ENCODE measurements around the gene SDK2.

The SDK2 gene

DNA sequence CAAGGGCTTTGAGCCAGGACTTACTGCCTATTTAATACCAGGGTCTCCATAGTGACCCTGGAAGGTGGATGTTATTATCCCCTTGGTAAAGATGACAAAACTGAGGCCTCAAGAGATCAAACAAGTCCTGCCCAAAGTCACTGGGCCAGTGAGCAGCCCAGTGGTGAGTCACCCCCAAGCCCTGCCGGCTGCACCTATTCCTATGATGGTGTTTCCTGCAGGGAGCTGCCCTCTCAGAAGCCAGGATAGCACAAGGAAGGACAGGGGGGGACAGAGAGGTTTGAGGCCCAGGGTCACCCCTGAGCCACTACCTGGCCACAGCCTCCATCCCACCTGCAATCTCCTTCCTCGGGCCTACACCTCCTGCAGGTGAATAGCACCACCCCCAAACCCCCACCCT is 90.9 kb downstream of the SDK2 start:
- DNase-seq (ENCODE audit: low read depth) = no peak

- DNase-seq (ENCODE audit: low read depth) = no peak
These were observed 91.8 kb downstream of the SDK2 start for GRCh38 chr17:73552300-73553048.

GRCh38 chr17:73551759-73552158 is 92.5 kb downstream of the SDK2 start:
- DNase-seq (ENCODE audit: low read depth) = no peak

DNA sequence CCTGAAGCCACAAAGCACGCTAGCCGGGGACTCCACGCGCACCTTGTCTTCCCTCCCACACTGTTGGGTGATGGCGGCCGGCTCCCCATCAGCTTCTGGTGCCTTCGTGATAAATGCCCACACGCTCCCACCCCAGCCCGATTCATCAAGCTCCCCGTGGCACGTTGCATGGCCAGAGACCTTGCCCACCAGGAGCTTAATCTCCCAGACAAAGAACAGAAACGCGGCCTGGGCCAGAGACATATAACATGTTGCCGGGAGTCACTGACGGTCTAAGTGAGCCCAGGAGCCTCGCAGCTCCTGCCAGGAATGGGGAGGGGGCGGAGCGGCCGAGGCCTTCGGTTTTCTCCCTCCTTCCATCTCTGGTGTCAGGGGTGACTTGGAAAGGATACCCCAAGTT is 93.1 kb downstream of the SDK2 start:
- no peak for DNase-seq (ENCODE audit: low read depth)

DNA sequence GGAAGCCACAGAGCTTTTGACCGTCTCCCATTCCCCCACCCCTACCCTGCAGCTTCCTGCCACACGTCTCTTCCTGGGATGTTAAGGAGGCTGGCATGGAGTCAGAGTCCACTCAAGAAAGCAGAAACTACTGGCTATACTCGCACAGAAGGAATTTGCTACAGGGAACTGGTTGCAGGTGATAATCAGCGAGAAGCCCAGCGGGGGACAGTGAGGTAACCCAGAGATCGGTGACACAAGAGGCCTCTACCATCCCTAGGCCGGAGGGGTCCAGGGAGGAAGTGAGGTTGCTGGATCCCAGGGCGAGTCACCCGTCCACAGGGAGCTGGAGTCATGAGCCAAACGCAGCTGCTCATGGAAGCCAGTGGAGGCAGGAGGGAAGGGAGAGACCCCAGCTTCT is 93.7 kb downstream of the SDK2 start:
- no peak for DNase-seq (ENCODE audit: low read depth)

DNA sequence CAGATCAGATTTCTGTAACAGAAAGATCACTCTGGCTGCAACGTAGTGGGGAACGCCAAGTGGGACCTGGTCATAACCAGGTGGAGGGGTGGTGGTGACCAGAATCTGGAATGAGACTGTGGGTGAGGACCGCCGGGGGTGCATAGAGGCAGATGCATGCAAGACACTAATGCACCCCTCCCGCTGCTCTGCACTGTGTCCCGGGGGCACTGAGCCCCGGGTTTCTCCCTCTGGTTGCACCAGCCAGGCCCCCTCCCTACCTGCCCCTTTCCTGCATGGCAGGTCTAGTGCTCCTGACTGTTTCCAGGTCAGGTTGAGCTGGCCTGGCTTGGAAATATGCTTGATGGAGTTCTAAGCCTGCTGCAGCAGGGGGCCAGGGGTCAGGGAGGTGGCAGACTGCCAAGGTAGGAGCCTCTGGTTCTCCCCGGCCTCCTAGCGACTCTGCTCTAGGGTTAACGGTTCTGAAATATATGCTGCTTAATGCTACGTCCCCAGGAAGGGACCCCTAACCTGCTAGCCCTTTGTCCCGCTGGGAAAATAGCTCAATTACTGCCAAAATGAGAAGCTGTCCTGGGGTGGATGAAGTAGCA is 94.3 kb downstream of the SDK2 start:
- DNase-seq (ENCODE audit: low read depth) = no peak

DNA sequence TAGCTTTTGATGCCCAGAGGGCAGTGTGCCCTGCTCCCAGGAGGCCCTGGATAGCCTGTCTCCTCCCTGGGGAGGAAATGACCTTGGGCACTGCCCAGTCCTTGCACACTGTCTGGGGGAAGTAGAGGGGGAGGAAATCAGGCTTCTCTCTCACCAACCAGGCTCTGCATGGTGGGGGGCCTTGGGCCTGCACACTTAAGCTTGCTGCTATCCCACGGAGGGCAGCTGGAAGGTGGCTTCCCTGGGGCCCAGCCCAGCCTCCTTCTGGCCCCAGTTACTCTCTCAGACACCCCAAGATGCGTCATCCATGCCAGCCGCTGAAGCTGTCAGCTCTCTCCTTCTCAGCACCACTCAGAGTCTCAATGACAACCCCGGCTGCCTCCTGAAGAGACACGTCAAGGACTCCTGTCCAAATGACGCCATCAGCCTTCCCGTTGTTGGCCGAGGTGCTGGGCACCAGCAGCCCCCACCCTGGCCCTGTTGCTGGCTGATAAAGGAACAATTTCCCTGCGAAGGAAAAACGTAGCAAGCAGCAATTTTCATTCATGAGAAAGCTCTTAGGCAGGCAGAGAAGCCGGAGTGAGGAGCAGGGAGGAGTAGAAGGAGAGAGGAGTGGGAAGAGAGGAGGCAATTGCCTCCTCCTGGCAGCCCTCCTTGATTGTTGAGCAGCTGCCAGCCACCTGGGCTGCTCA is 95.5 kb downstream of the SDK2 start:
- DNase-seq (ENCODE audit: low read depth) = no peak

DNA sequence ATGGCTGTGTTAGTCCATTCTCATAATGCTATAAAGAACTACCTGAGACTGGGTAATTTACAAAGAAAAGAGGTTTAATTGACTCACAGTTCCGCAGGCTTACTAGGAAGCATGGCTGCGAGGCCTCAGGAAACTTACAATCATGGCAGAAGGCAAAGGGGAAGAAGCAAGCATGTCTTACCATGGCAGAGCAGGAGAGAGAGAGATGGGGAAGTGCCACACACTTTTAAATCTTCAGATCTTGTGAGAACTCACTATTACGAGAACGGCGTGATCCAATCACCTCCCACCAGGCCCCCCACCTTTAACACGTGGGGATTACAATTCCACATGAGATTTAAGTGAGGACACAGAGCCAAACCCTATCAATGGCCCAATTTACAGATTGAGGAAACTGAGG is 96.5 kb downstream of the SDK2 start:
- no peak for DNase-seq (ENCODE audit: low read depth)

GRCh38 chr17:73546770-73547536 is 97.3 kb downstream of the SDK2 start:
- no peak for DNase-seq (ENCODE audit: low read depth)

DNA sequence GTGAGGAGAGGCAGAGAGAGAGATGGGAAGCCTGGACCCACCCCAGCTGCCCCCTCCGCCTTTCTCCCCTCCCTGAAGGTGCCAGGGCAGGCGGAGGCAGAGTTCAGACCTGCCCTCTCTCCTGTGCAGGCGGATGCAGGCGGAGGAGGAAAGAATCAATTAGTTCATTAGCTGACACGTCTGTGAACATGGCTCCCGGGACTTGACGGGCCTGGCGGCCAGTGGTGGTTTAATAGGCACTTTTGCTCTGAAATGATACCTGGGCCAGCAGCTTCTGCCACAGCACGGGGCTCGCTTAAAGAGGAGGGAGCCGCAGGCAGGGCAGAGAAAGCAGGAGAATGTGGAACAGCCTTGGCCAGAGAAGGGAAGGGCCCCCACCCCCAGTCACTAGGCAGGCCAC is 98.1 kb downstream of the SDK2 start:
- no peak for DNase-seq (ENCODE audit: low read depth)

DNA sequence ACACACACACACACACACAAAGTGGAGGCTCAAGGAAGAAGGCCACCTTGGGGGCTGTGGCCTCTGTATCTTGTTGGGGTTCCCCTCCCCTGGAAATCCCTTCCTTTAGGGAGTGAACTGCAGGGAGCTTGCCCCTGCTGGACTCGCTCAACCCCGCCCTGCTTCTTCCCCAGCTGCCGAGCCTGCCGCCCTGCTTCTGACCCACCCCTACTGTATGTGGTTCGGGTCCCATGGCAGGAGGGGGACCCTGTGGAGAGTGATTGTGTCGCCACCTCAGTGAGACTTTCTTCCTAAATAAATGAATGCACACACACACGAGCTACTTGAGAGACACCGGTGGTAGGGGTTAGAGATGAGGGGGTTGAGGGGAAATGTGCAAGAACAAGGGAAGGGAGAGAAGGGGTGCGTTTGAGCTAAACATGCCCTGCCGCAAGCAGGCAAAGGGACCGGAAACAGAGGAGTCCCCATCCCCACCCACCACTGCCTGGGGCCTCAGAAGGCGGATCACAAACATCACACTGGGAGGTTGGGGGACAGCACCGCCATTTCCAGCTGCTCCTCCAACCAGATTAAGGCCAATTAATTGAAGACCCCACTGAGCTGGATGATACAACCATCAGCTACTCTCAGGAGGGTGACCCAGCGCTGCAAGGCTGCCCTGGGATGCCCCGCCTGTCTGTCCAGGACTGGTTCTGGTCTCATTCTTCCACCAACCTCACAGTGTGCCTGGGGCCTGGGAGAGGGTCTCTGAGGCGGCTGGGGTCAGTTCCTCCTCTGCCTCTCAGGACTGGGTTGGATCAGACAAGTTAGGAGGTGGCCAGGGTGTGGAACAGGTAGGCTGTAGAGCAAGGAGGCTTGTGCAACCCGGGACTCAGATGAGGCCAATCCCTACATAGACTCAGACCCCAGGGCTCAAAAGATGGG is 98.9 kb downstream of the SDK2 start:
- no peak for DNase-seq (ENCODE audit: low read depth)

- DNase-seq (ENCODE audit: low read depth) = no peak
These were observed 99.9 kb downstream of the SDK2 start for GRCh38 chr17:73544333-73544732.

- DNase-seq (ENCODE audit: low read depth) = no peak
These were observed 101.9 kb downstream of the SDK2 start for GRCh38 chr17:73542323-73542722.

DNA sequence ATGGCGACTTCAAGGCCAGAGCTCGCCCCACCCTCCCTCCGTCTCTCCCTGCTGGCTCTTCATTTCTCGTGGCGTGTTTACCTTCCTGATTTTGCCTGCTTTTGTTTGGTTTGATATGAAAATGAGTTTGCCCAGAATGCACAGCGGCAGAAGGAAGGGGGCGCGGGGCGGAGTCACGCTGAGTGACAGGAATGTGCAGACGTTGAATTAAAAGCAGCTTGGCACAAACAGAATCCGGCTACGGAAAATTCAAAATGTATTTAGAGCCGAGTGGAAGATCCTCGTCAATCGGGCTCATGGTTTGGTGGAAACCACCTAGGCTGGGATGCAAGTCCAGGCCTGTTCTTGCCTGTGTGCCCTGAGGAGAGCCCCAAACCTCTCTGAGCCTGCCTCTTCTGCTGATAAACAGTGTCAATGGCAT is 102.7 kb downstream of the SDK2 start:
- DNase-seq (ENCODE audit: low read depth) = no peak

DNA sequence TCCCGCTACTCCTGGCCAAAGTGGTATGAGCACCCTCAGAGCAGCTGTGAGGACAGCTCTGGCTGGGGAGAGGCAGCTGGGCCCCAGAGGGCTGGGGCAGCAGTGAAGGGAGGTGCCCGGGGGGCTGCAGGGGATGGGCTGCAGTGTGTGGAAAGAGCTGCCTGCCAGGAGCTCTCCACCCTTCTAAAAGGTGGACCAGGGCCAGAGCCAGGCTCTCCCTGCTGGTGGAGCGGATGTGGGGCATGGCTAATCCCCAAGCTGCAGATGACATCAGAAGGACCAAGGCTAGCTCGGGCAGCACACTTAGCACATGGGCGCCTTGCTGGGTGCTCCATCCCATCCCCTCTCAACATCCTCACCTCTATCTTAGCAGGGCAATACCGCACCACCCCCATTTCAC is 103.1 kb downstream of the SDK2 start:
- no peak for DNase-seq (ENCODE audit: low read depth)

DNA sequence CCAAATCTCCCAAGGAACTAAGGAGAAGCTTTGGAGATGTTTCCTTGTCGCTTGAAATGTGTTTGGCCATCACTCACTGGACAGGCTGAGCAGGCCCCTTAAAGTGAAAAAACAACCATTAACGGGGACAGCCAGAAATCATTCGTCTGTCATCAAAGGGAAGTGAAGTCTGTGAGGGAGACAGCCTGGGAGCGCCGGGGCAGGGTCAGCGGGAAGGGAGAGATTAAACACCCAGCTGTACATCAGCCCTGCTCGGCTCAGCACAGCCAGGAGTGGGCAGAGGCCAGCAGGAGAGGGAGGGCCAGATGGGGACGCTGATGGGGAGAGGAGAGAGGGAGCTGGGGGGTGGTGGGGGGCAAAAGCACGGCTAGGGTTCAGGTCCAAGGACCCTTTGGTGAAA is 105.1 kb downstream of the SDK2 start:
- no peak for DNase-seq (ENCODE audit: low read depth)

- DNase-seq (ENCODE audit: low read depth) = no peak
These were observed 105.8 kb downstream of the SDK2 start for GRCh38 chr17:73538445-73538844.

- no peak for DNase-seq (ENCODE audit: low read depth)
These were observed 107.3 kb downstream of the SDK2 start for GRCh38 chr17:73536700-73537605.

- no peak for DNase-seq (ENCODE audit: low read depth)
These were observed 108.5 kb downstream of the SDK2 start for GRCh38 chr17:73535746-73536145.

- DNase-seq (ENCODE audit: low read depth) = no peak
These were observed 109.9 kb downstream of the SDK2 start for GRCh38 chr17:73534209-73534909.
